ENCODE results near the gene GIMD1. TPM values are rescaled to one million over a fixed set of nuclear protein-coding genes. Genes with fewer than 3 reads are reported as not detected.
A peak's percentile ranks its signal among the peaks of the same experiment; 100 is the strongest.
"Not testable (repeated sequence)": the region's sequence is repeated elsewhere in the genome, so short reads cannot be mapped to it uniquely, and the experiment has no call there.

Gene GIMD1
- polyA plus RNA-seq (2013, experiment 1 of 2) = not detected
- polyA plus RNA-seq (2013, experiment 2 of 2) = not detected

GRCh38 chr4:106368678-106369077 lies at the start of gene GIMD1:
Gene GIMD1, minus strand, starts transcription at chr4:106368778. Its CDS starts 1,343 bp downstream, at chr4:106367435.
- Histone ChIP-seq H2BK120ac (ENCODE audit: low read depth, low read length) (no peak within 1 kb of the TSS), H3K4me3 (ENCODE audit: low read length) (no peak within 1 kb of the TSS), H3K27me3 (ENCODE audit: insufficient read depth, low read length, poor library complexity) (no peaks in the 10 kb centered on the region), H2BK15ac (replicated peaks; ENCODE audit: low read depth) (no peak within 1 kb of the TSS), H3K18ac (ENCODE audit: low read length) (no peak within 1 kb of the TSS), H4K8ac (ENCODE audit: low read depth, low read length) (no peak within 1 kb of the TSS), H3K79me1 (ENCODE audit: low read length) (no peaks in the 10 kb centered on the region), H3K4ac (ENCODE audit: low read depth, low read length) (no peak within 1 kb of the TSS), H3K9ac (ENCODE audit: low read length) (no peak within 1 kb of the TSS), H3K4me1 (ENCODE audit: control insufficient read depth, low read depth, low read length) (no peaks in the 10 kb centered on the region), H3K79me2 (ENCODE audit: control insufficient read depth, insufficient read depth, low read length) (no peaks in the 10 kb centered on the region), H3K27ac (ENCODE audit: low read depth, low read length) (no peak within 1 kb of the TSS), H3K36me3 (ENCODE audit: control insufficient read depth, insufficient read depth, low read length) (no peaks in the 10 kb centered on the region), H4K5ac (ENCODE audit: low read length) (no peak within 1 kb of the TSS), H3K23ac (ENCODE audit: low read length) (no peak within 1 kb of the TSS), H2BK5ac (ENCODE audit: low read length) (no peak within 1 kb of the TSS), H3K56ac (ENCODE audit: low read length) (no peak within 1 kb of the TSS), H2AK5ac (ENCODE audit: low read length) (no peak within 1 kb of the TSS), H3K4me2 (ENCODE audit: low read length) (no peak within 1 kb of the TSS)
- no peak for DNase-seq
- no CpG with 5 or more reads among the region's 5 CpGs for WGBS (ENCODE audit: extremely low coverage, insufficient coverage, low lambda C conversion rate)

- H3K27me3 ChIP-seq (ENCODE audit: insufficient read depth, low read length, poor library complexity) = no peaks in the 10 kb centered on the region
- no peak for DNase-seq
These were observed 45.8 kb upstream of the GIMD1 start for GRCh38 chr4:106414366-106414765.

GRCh38 chr4:106409901-106410889 lies 41.6 kb upstream of the GIMD1 start:
- no peak overlapping the region for H3K4ac ChIP-seq (ENCODE audit: low read depth, low read length)
- H3K79me1 ChIP-seq (ENCODE audit: low read length) = no peaks in the 10 kb centered on the region
- no peak overlapping the region for H2BK15ac ChIP-seq (replicated peaks; ENCODE audit: low read depth)
- H3K27me3 ChIP-seq (ENCODE audit: insufficient read depth, low read length, poor library complexity) = no peaks in the 10 kb centered on the region
- no peak overlapping the region for H3K4me3 ChIP-seq (ENCODE audit: low read length)
- H3K36me3 ChIP-seq (ENCODE audit: control insufficient read depth, insufficient read depth, low read length) = no peaks in the 10 kb centered on the region
- H3K56ac ChIP-seq (ENCODE audit: low read length) = peak overlapping the region; percentile 46
- peak; percentile 65 for DNase-seq
- peak overlapping the region; percentile 65 for H2BK5ac ChIP-seq (ENCODE audit: low read length)
- no peak overlapping the region for H3K18ac ChIP-seq (ENCODE audit: low read length)
- no peak overlapping the region for H3K9ac ChIP-seq (ENCODE audit: low read length)
- no CpG with 5 or more reads among the region's 15 CpGs for WGBS (ENCODE audit: extremely low coverage, insufficient coverage, low lambda C conversion rate)
- peaks cover 1% of the 10 kb centered on the region for H3K4me1 ChIP-seq (ENCODE audit: control insufficient read depth, low read depth, low read length)
- no peak overlapping the region for H3K4me2 ChIP-seq (ENCODE audit: low read length)
- H3K23ac ChIP-seq (ENCODE audit: low read length) = no peak overlapping the region
- peak overlapping the region; percentile 43 for H2AK5ac ChIP-seq (ENCODE audit: low read length)
- H4K8ac ChIP-seq (ENCODE audit: low read depth, low read length) = no peak overlapping the region
- H3K27ac ChIP-seq (ENCODE audit: low read depth, low read length) = no peak overlapping the region
- H2BK120ac ChIP-seq (ENCODE audit: low read depth, low read length) = no peak overlapping the region
- no peaks in the 10 kb centered on the region for H3K79me2 ChIP-seq (ENCODE audit: control insufficient read depth, insufficient read depth, low read length)
- H4K5ac ChIP-seq (ENCODE audit: low read length) = no peak overlapping the region

More at GRCh38 chr4:106414366-106414765, 45.8 kb upstream of the GIMD1 start:
- no peak overlapping the region for H3K4me2 ChIP-seq (ENCODE audit: low read length)
- no peak overlapping the region for H2BK120ac ChIP-seq (ENCODE audit: low read depth, low read length)
- peaks cover 3% of the 10 kb centered on the region for H3K4me1 ChIP-seq (ENCODE audit: control insufficient read depth, low read depth, low read length)
- H3K4ac ChIP-seq (ENCODE audit: low read depth, low read length) = no peak overlapping the region
- H2AK5ac ChIP-seq (ENCODE audit: low read length) = no peak overlapping the region
- no peak overlapping the region for H4K5ac ChIP-seq (ENCODE audit: low read length)
- no peak overlapping the region for H2BK5ac ChIP-seq (ENCODE audit: low read length)
- no peak overlapping the region for H4K8ac ChIP-seq (ENCODE audit: low read depth, low read length)
- no peak overlapping the region for H3K56ac ChIP-seq (ENCODE audit: low read length)
- H3K4me3 ChIP-seq (ENCODE audit: low read length) = no peak overlapping the region
- H3K23ac ChIP-seq (ENCODE audit: low read length) = no peak overlapping the region
- H3K79me2 ChIP-seq (ENCODE audit: control insufficient read depth, insufficient read depth, low read length) = no peaks in the 10 kb centered on the region
- no peak overlapping the region for H2BK15ac ChIP-seq (replicated peaks; ENCODE audit: low read depth)
- H3K79me1 ChIP-seq (ENCODE audit: low read length) = no peaks in the 10 kb centered on the region
- no peak overlapping the region for H3K18ac ChIP-seq (ENCODE audit: low read length)
- no peak overlapping the region for H3K27ac ChIP-seq (ENCODE audit: low read depth, low read length)
- no peaks in the 10 kb centered on the region for H3K36me3 ChIP-seq (ENCODE audit: control insufficient read depth, insufficient read depth, low read length)
- no peak overlapping the region for H3K9ac ChIP-seq (ENCODE audit: low read length)

GRCh38 chr4:106408004-106408403 lies 39.4 kb upstream of the GIMD1 start:
- WGBS (ENCODE audit: extremely low coverage, insufficient coverage, low lambda C conversion rate) = no CpG with 5 or more reads among the region's 3 CpGs
- not testable (repeated sequence) for H3K36me3 ChIP-seq (ENCODE audit: control insufficient read depth, insufficient read depth, low read length); H3K27me3 ChIP-seq (ENCODE audit: insufficient read depth, low read length, poor library complexity); H3K79me2 ChIP-seq (ENCODE audit: control insufficient read depth, insufficient read depth, low read length); H3K23ac ChIP-seq (ENCODE audit: low read length); H2BK15ac ChIP-seq (replicated peaks; ENCODE audit: low read depth); H3K4me1 ChIP-seq (ENCODE audit: control insufficient read depth, low read depth, low read length); H3K79me1 ChIP-seq (ENCODE audit: low read length); H3K9ac ChIP-seq (ENCODE audit: low read length); H2BK5ac ChIP-seq (ENCODE audit: low read length); H3K18ac ChIP-seq (ENCODE audit: low read length); DNase-seq; H3K4me2 ChIP-seq (ENCODE audit: low read length); H2BK120ac ChIP-seq (ENCODE audit: low read depth, low read length); H2AK5ac ChIP-seq (ENCODE audit: low read length); H4K5ac ChIP-seq (ENCODE audit: low read length); H3K4me3 ChIP-seq (ENCODE audit: low read length); H3K4ac ChIP-seq (ENCODE audit: low read depth, low read length); H4K8ac ChIP-seq (ENCODE audit: low read depth, low read length); H3K56ac ChIP-seq (ENCODE audit: low read length); H3K27ac ChIP-seq (ENCODE audit: low read depth, low read length)

GRCh38 chr4:106401157-106401556 lies 32.6 kb upstream of the GIMD1 start:
- no peaks in the 10 kb centered on the region for H3K4me1 ChIP-seq (ENCODE audit: control insufficient read depth, low read depth, low read length)
- H3K79me2 ChIP-seq (ENCODE audit: control insufficient read depth, insufficient read depth, low read length) = no peaks in the 10 kb centered on the region
- H3K9ac ChIP-seq (ENCODE audit: low read length) = no peak overlapping the region
- no peak overlapping the region for H4K8ac ChIP-seq (ENCODE audit: low read depth, low read length)
- WGBS (ENCODE audit: extremely low coverage, insufficient coverage, low lambda C conversion rate) = no CpG with 5 or more reads among the region's 3 CpGs
- H2AK5ac ChIP-seq (ENCODE audit: low read length) = no peak overlapping the region
- no peak overlapping the region for H4K5ac ChIP-seq (ENCODE audit: low read length)
- H3K4me3 ChIP-seq (ENCODE audit: low read length) = no peak overlapping the region
- no peak overlapping the region for H3K4ac ChIP-seq (ENCODE audit: low read depth, low read length)
- H3K27ac ChIP-seq (ENCODE audit: low read depth, low read length) = no peak overlapping the region
- H2BK15ac ChIP-seq (replicated peaks; ENCODE audit: low read depth) = no peak overlapping the region
- no peak overlapping the region for H2BK5ac ChIP-seq (ENCODE audit: low read length)
- no peaks in the 10 kb centered on the region for H3K79me1 ChIP-seq (ENCODE audit: low read length)
- no peaks in the 10 kb centered on the region for H3K27me3 ChIP-seq (ENCODE audit: insufficient read depth, low read length, poor library complexity)
- H3K23ac ChIP-seq (ENCODE audit: low read length) = no peak overlapping the region
- no peak for DNase-seq
- no peaks in the 10 kb centered on the region for H3K36me3 ChIP-seq (ENCODE audit: control insufficient read depth, insufficient read depth, low read length)
- no peak overlapping the region for H2BK120ac ChIP-seq (ENCODE audit: low read depth, low read length)
- no peak overlapping the region for H3K56ac ChIP-seq (ENCODE audit: low read length)
- H3K18ac ChIP-seq (ENCODE audit: low read length) = no peak overlapping the region
- no peak overlapping the region for H3K4me2 ChIP-seq (ENCODE audit: low read length)

Measured in mesendoderm (in vitro differentiated cells).